HepG2 (cell line): ENCODE measurements around the gene LLGL2. TPM values are rescaled to one million over a fixed set of nuclear protein-coding genes. Genes with fewer than 3 reads are reported as not detected.

Experiments used
- EP300 ChIP-seq, 3 experiments: sonication (generic) in 1 of 3; formaldehyde crosslinking in 1 of 3; IDR thresholded peaks; 2 replicates each; pipeline versions ENCODE4 v1.5.1 to v1.6.1; 2011 to 2020; ENCODE audit warnings: low read depth in 2 of 3, low read length in 2 of 3, borderline replicate concordance in 1 of 3, improper control_type of control experiment in 1 of 3, mild to moderate bottlenecking in 1 of 3, missing genetic modification reagents in 1 of 3, moderate library complexity in 1 of 3
- EZH2 ChIP-seq: conservative IDR thresholded peaks from 2 replicates; pipeline ENCODE4 v1.6.1; 2012; ENCODE audit warnings: mild to moderate bottlenecking, low read depth, low read length, moderate library complexity
- FOXP4 ChIP-seq: sonication (generic); formaldehyde crosslinking; IDR thresholded peaks from 2 replicates; pipeline ENCODE4 v1.4.0; 2020; ENCODE audit warnings: missing genetic modification reagents
- GABPB1 ChIP-seq: IDR thresholded peaks from 2 replicates; pipeline ENCODE4 v1.6.1; 2016; ENCODE audit warnings: mild to moderate bottlenecking, missing genetic modification reagents, moderate library complexity, missing compliant biosample characterization
- GLI4 ChIP-seq: sonication (generic); formaldehyde crosslinking; IDR thresholded peaks from 2 replicates; pipeline ENCODE4 v1.5.1; 2020; ENCODE audit warnings: missing genetic modification reagents, mild to moderate bottlenecking, moderate library complexity, borderline replicate concordance
- GLMP ChIP-seq: sonication (generic); formaldehyde crosslinking; IDR thresholded peaks from 2 replicates; pipeline ENCODE4 v1.9.0; 2021; ENCODE audit warnings: missing genetic modification reagents, mild to moderate bottlenecking, borderline replicate concordance
- GMEB2 ChIP-seq: IDR thresholded peaks from 2 replicates; pipeline ENCODE4 v1.6.1; 2016; ENCODE audit warnings: missing biosample characterization, missing genetic modification reagents, low read depth
- HNF4A ChIP-seq: sonication (generic); formaldehyde crosslinking; IDR thresholded peaks from 2 replicates; pipeline ENCODE4 v1.4.0; 2020; ENCODE audit warnings: missing genetic modification reagents
- KAT7 ChIP-seq: IDR thresholded peaks from 2 replicates; pipeline ENCODE4 v1.6.1; 2018; ENCODE audit warnings: borderline replicate concordance, missing compliant biosample characterization
- KDM3A ChIP-seq: IDR thresholded peaks from 2 replicates; pipeline ENCODE4 v1.6.1; 2018; ENCODE audit warnings: low read depth, missing compliant biosample characterization
- POLR2A ChIP-seq, 2 experiments: IDR thresholded peaks; 2 replicates each; pipeline ENCODE4 v1.6.1; 2011; ENCODE audit warnings: low read depth in 2 of 2, low read length in 2 of 2, mild to moderate bottlenecking in 1 of 2, moderate library complexity in 1 of 2; ENCODE audit not compliant: insufficient read depth in 1 of 2
- ZFAT ChIP-seq: sonication (generic); formaldehyde crosslinking; conservative IDR thresholded peaks from 2 replicates; pipeline ENCODE4 v1.8.1; 2023; ENCODE audit warnings: missing genetic modification reagents, inconsistent platforms
- ZMYM4 ChIP-seq: sonication (generic); formaldehyde crosslinking; IDR thresholded peaks from 2 replicates; pipeline ENCODE4 v1.8.1; 2023; ENCODE audit warnings: mild to moderate bottlenecking, missing genetic modification reagents
- ZNF256 ChIP-seq: sonication (generic); formaldehyde crosslinking; conservative IDR thresholded peaks from 2 replicates; pipeline ENCODE4 v1.4.0; 2020; ENCODE audit warnings: missing genetic modification reagents
- ZNF367 ChIP-seq: sonication (generic); formaldehyde crosslinking; IDR thresholded peaks from 2 replicates; pipeline ENCODE4 v1.4.0; 2020; ENCODE audit warnings: missing genetic modification reagents, borderline replicate concordance
- ZNF496 ChIP-seq: sonication (generic); formaldehyde crosslinking; IDR thresholded peaks from 2 replicates; pipeline ENCODE4 v1.8.1; 2023; ENCODE audit warnings: mild to moderate bottlenecking, moderate library complexity, missing genetic modification reagents; ENCODE audit not compliant: insufficient replicate concordance
- polyA plus RNA-seq, 8 experiments: library from polyadenylated mRNA; depleted of rRNA in 3 of 8; stranded (reverse) in 7 of 8; unstranded in 1 of 8; fragments of >200 nt; fragmentation: Illumina TruSeq in 4 of 8; extraction: Trizol in 4 of 8; gene quantifications; 2 replicates each; pipeline versions ENCODE4 v1.2.1 to v1.2.3, GENCODE V29; 2011 to 2016; ENCODE audit warnings: low read depth in 4 of 8, missing spikeins in 1 of 8, mixed read lengths in 1 of 8; ENCODE audit not compliant: insufficient read depth in 1 of 8
- total RNA-seq, 5 experiments: library from RNA; depleted of rRNA; stranded (reverse); fragments of >200 nt; fragmentation: Illumina TruSeq; extraction: Trizol; gene quantifications; 2 replicates each; pipeline ENCODE4 v1.2.3, GENCODE V29; 2016; ENCODE audit warnings: low read depth in 1 of 5
- TF ChIP-seq, protein P1 (sequence below): IDR thresholded peaks from 2 replicates; pipeline ENCODE4 v1.4.0; 2020; ENCODE audit warnings: mild to moderate bottlenecking, missing genetic modification reagents
- TF ChIP-seq, protein P2 (sequence below): IDR thresholded peaks from 2 replicates; pipeline ENCODE4 v1.6.1; 2016; ENCODE audit warnings: missing compliant biosample characterization, missing genetic modification reagents, borderline replicate concordance

LLGL2 gene
- total and polyA plus RNA-seq, 2 of the 13 experiments (the other 11 are each of a cell fraction or from before 2014, with no cell fraction given), result 83.0 to 86.7 TPM

GRCh38 chr17:75526555-75527270 is 1.2 kb downstream of the LLGL2 start (continued):
- TF ChIP-seq GLMP (CRISPR knock-in tag) (no peak), ZNF367 (CRISPR knock-in tag) (no peak), KAT7 (peak; percentile 39; the same call in 1 of the 2 replicates), ZMYM4 (CRISPR knock-in tag) (no peak), ZFAT (no peak), KDM3A (CRISPR knock-in tag) (no peak), POLR2A (IDR thresholded peaks at IDR 0.05; ENCODE audit: insufficient read depth in 1 of 2, low read depth in 2 of 2, low read length in 2 of 2) (no peak), FOXP4 (CRISPR knock-in tag) (peak; percentile 8; the same call in 1 of the 2 replicates), GMEB2 (no peak), EP300 (IDR thresholded peaks at IDR 0.05; ENCODE audit: low read depth in 2 of 2, low read length in 2 of 2) (no peak), EP300 (CRISPR knock-in tag; IDR thresholded peaks at IDR 0.05; ENCODE audit: borderline replicate concordance) (no peak), GABPB1 (no peak), EZH2 (no peak), ZNF256 (CRISPR knock-in tag) (0 out of 2 replicates have a peak, but pooled peaks have one; percentile 28), ZNF496 (CRISPR knock-in tag) (no peak), HNF4A (CRISPR knock-in tag) (no peak), GLI4 (CRISPR knock-in tag) (0 out of 2 replicates have a peak, but pooled peaks have one; percentile 11)
- TF ChIP-seq, protein P1, sequence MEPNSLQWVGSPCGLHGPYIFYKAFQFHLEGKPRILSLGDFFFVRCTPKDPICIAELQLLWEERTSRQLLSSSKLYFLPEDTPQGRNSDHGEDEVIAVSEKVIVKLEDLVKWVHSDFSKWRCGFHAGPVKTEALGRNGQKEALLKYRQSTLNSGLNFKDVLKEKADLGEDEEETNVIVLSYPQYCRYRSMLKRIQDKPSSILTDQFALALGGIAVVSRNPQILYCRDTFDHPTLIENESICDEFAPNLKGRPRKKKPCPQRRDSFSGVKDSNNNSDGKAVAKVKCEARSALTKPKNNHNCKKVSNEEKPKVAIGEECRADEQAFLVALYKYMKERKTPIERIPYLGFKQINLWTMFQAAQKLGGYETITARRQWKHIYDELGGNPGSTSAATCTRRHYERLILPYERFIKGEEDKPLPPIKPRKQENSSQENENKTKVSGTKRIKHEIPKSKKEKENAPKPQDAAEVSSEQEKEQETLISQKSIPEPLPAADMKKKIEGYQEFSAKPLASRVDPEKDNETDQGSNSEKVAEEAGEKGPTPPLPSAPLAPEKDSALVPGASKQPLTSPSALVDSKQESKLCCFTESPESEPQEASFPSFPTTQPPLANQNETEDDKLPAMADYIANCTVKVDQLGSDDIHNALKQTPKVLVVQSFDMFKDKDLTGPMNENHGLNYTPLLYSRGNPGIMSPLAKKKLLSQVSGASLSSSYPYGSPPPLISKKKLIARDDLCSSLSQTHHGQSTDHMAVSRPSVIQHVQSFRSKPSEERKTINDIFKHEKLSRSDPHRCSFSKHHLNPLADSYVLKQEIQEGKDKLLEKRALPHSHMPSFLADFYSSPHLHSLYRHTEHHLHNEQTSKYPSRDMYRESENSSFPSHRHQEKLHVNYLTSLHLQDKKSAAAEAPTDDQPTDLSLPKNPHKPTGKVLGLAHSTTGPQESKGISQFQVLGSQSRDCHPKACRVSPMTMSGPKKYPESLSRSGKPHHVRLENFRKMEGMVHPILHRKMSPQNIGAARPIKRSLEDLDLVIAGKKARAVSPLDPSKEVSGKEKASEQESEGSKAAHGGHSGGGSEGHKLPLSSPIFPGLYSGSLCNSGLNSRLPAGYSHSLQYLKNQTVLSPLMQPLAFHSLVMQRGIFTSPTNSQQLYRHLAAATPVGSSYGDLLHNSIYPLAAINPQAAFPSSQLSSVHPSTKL, result no peak
- TF ChIP-seq, protein P2, sequence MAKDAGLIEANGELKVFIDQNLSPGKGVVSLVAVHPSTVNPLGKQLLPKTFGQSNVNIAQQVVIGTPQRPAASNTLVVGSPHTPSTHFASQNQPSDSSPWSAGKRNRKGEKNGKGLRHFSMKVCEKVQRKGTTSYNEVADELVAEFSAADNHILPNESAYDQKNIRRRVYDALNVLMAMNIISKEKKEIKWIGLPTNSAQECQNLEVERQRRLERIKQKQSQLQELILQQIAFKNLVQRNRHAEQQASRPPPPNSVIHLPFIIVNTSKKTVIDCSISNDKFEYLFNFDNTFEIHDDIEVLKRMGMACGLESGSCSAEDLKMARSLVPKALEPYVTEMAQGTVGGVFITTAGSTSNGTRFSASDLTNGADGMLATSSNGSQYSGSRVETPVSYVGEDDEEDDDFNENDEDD, result no peak
